H1 (cell line): ENCODE data around the gene MAPK8IP2. TPM values are rescaled to one million over a fixed set of nuclear protein-coding genes. Genes with fewer than 3 reads are reported as not detected.

Source experiments
- CTCF ChIA-PET: fragments of 300-600 bp; sonication (Branson Sonifier 250); formaldehyde crosslinking; loops from one replicate; lab custom pipeline; 2021; ENCODE audit not compliant: partially characterized antibody; lab: Charles Lee
- POLR2A ChIA-PET: fragments of 300-600 bp; sonication (Branson Sonifier 250); formaldehyde crosslinking; loops from one replicate; lab custom pipeline; 2021; ENCODE audit warnings: inconsistent platforms; ENCODE audit not compliant: partially characterized antibody; lab: Charles Lee
- DNase-seq, 2 experiments: peaks; one replicate each; pipeline versions ENCODE4 v3.0.0 to v3.0.0-alpha.2; 2010 to 2022; ENCODE audit warnings: low spot score in 2 of 2, low read depth in 1 of 2, mixed read lengths in 1 of 2
- FAIRE-seq: peaks from 2 replicates; lab custom pipeline; 2011; peaks lifted over from hg19 to GRCh38; lab: Jason Lieb, UNC
- H2AFZ ChIP-seq: 2 replicates; pipeline ENCODE4 v1.8.1; 2012; ENCODE audit warnings: low read length, inconsistent platforms
- H2AK5ac ChIP-seq: 2 replicates; pipeline ENCODE4 v1.6.1; 2013; ENCODE audit warnings: low read depth, low read length
- H2BK120ac ChIP-seq: replicated peaks from 2 replicates; pipeline ENCODE3; 2013; ENCODE audit warnings: low read depth, low read length, inconsistent platforms
- H2BK12ac ChIP-seq: 2 replicates; pipeline ENCODE4 v1.6.1; 2013; ENCODE audit warnings: low read depth, low read length
- H2BK15ac ChIP-seq: 2 replicates; pipeline ENCODE4 v1.6.1; 2013; ENCODE audit warnings: low read length
- H2BK20ac ChIP-seq: 2 replicates; pipeline ENCODE4 v1.6.1; 2013; ENCODE audit warnings: low read length
- H2BK5ac ChIP-seq: 2 replicates; pipeline ENCODE4 v1.6.1; 2013; ENCODE audit warnings: low read depth, low read length
- H3K14ac ChIP-seq: 2 replicates; pipeline ENCODE4 v1.6.1; 2013; ENCODE audit warnings: inconsistent platforms; ENCODE audit not compliant: insufficient read length
- H3K18ac ChIP-seq: 2 replicates; pipeline ENCODE4 v1.6.1; 2013; ENCODE audit warnings: low read length; ENCODE audit errors: extremely low read depth
- H3K23ac ChIP-seq: 2 replicates; pipeline ENCODE4 v1.6.1; 2013; ENCODE audit warnings: inconsistent platforms; ENCODE audit not compliant: insufficient read length
- H3K23me2 ChIP-seq: 2 replicates; pipeline ENCODE4 v1.6.1; 2013; ENCODE audit warnings: low read depth, low read length
- H3K27ac ChIP-seq: 2 replicates; pipeline ENCODE4 v1.6.1; 2011; ENCODE audit warnings: low read depth, low read length, inconsistent platforms
- H3K27me3 ChIP-seq, 4 experiments: replicated peaks in 1 of 4; 1 replicate in 1 of 4; 2 replicates in 3 of 4; pipeline versions ENCODE4 v1.6.1 to v1.8.1; 2011 to 2013; ENCODE audit warnings: low read length in 3 of 4, mild to moderate bottlenecking in 3 of 4, inconsistent platforms in 2 of 4, mixed read lengths in 2 of 4, moderate library complexity in 1 of 4; ENCODE audit not compliant: control insufficient read depth in 3 of 4, insufficient read depth in 3 of 4; ENCODE audit errors: extremely low read depth in 1 of 4
- H3K36me3 ChIP-seq, 4 experiments: 2 replicates each; pipeline versions ENCODE4 v1.6.1 to v1.8.1; 2011 to 2013; ENCODE audit warnings: mild to moderate bottlenecking in 4 of 4, low read length in 3 of 4, moderate library complexity in 2 of 4, control low read depth in 1 of 4, inconsistent platforms in 1 of 4; ENCODE audit not compliant: insufficient read depth in 4 of 4, control insufficient read depth in 2 of 4
- H3K4ac ChIP-seq: replicated peaks from 2 replicates; pipeline ENCODE3; 2013; ENCODE audit warnings: low read length, low read depth, mixed read lengths, inconsistent platforms; ENCODE audit not compliant: insufficient read length
- H3K4me1 ChIP-seq, 4 experiments: replicated peaks in 1 of 4; 1 replicate in 1 of 4; 2 replicates in 3 of 4; pipeline versions ENCODE4 v1.6.1 to v1.8.1; 2011 to 2013; ENCODE audit warnings: low read length in 3 of 4, inconsistent platforms in 2 of 4, mixed read lengths in 1 of 4; ENCODE audit not compliant: insufficient read depth in 4 of 4, control insufficient read depth in 3 of 4
- H3K4me2 ChIP-seq, 2 experiments: 2 replicates each; pipeline versions ENCODE4 v1.6.1 to v1.8.1; 2011 to 2013; ENCODE audit warnings: low read depth in 2 of 2, low read length in 2 of 2, control low read depth in 1 of 2, inconsistent platforms in 1 of 2, mild to moderate bottlenecking in 1 of 2; ENCODE audit not compliant: insufficient read depth in 1 of 2
- H3K4me3 ChIP-seq, 4 experiments: fragments of 200-600, 300-600 bp in 1 of 4; sonication (generic), shearing (Covaris generic), sonication (Bioruptor Twin) in 1 of 4; 2 replicates each; pipeline versions ENCODE4 v1.5.1 to v1.8.1; 2011 to 2016; ENCODE audit warnings: low read length in 4 of 4, low read depth in 3 of 4, control low read depth in 2 of 4, inconsistent platforms in 2 of 4, mild to moderate bottlenecking in 2 of 4, mixed read lengths in 1 of 4, moderate library complexity in 1 of 4; ENCODE audit not compliant: insufficient read depth in 2 of 4; ENCODE audit errors: extremely low read depth in 1 of 4
- H3K56ac ChIP-seq: replicated peaks from 2 replicates; pipeline ENCODE3; 2013; ENCODE audit warnings: low read depth, mild to moderate bottlenecking, mixed read lengths, low read length, inconsistent platforms; ENCODE audit not compliant: insufficient read length
- H3K79me1 ChIP-seq: 2 replicates; pipeline ENCODE4 v1.6.1; 2013; ENCODE audit warnings: low read depth, low read length, control low read depth
- H3K79me2 ChIP-seq, 2 experiments: 2 replicates each; pipeline versions ENCODE4 v1.6.1 to v1.8.1; 2012 to 2013; ENCODE audit warnings: low read length in 2 of 2, mild to moderate bottlenecking in 2 of 2, inconsistent platforms in 1 of 2; ENCODE audit not compliant: insufficient read depth in 2 of 2, control insufficient read depth in 1 of 2
- H3K9ac ChIP-seq, 4 experiments: replicated peaks in 1 of 4; 1 replicate in 1 of 4; 2 replicates in 3 of 4; pipeline versions ENCODE4 v1.6.1 to v1.8.1; 2011 to 2013; ENCODE audit warnings: low read depth in 3 of 4, low read length in 3 of 4, control low read depth in 2 of 4, mild to moderate bottlenecking in 2 of 4, moderate library complexity in 2 of 4, inconsistent platforms in 1 of 4; ENCODE audit errors: extremely low read depth in 1 of 4
- H3K9me3 ChIP-seq, 2 experiments: 2 replicates each; pipeline versions ENCODE4 v1.6.1 to v1.8.1; 2012 to 2013; ENCODE audit warnings: mild to moderate bottlenecking in 2 of 2, moderate library complexity in 2 of 2, control low read depth in 1 of 2, inconsistent platforms in 1 of 2, low read depth in 1 of 2, low read length in 1 of 2, mixed read lengths in 1 of 2; ENCODE audit not compliant: insufficient read depth in 2 of 2
- H4K20me1 ChIP-seq, 2 experiments: replicated peaks in 1 of 2; 2 replicates each; pipeline versions ENCODE3 to v1.8.1; 2011 to 2013; ENCODE audit warnings: inconsistent platforms in 2 of 2, low read length in 2 of 2, mild to moderate bottlenecking in 1 of 2; ENCODE audit not compliant: insufficient read depth in 2 of 2, control insufficient read depth in 1 of 2
- H4K5ac ChIP-seq: 2 replicates; pipeline ENCODE4 v1.6.1; 2013; ENCODE audit warnings: low read length, low read depth, mixed read lengths, inconsistent platforms; ENCODE audit not compliant: insufficient read length
- H4K8ac ChIP-seq: 2 replicates; pipeline ENCODE4 v1.8.0; 2013; ENCODE audit warnings: mild to moderate bottlenecking, moderate library complexity, low read length, inconsistent platforms; ENCODE audit not compliant: insufficient read depth; ENCODE audit errors: extremely low read depth
- H4K91ac ChIP-seq: replicated peaks from 2 replicates; pipeline ENCODE3; 2013; ENCODE audit warnings: low read length, mixed read lengths, inconsistent platforms; ENCODE audit not compliant: insufficient read length
- BRCA1 ChIP-seq: IDR thresholded peaks from 2 replicates; pipeline ENCODE4 v1.6.1; 2012; ENCODE audit warnings: low read depth, low read length, improper control_type of control experiment
- FOSL1 ChIP-seq: IDR thresholded peaks from 2 replicates; pipeline ENCODE4 v1.6.1; 2011; ENCODE audit warnings: mild to moderate bottlenecking, low read depth, low read length, moderate library complexity; ENCODE audit not compliant: insufficient read depth
- HDAC6 ChIP-seq: IDR thresholded peaks from one replicate; pipeline ENCODE4 v1.7.1; 2012; ENCODE audit warnings: low read depth, mild to moderate bottlenecking, inconsistent platforms, low read length, moderate library complexity
- JUN ChIP-seq: IDR thresholded peaks from 2 replicates; pipeline ENCODE4 v1.6.1; 2011; ENCODE audit warnings: low read depth, mild to moderate bottlenecking, improper control_type of control experiment, low read length
- KDM5A ChIP-seq: fragments of 200-600 bp; IDR thresholded peaks from 2 replicates; pipeline ENCODE4 v1.7.1; 2012; ENCODE audit warnings: mild to moderate bottlenecking, low read length, inconsistent platforms, mixed read lengths
- NRF1 ChIP-seq: IDR thresholded peaks from 2 replicates; pipeline ENCODE4 v1.6.1; 2011; ENCODE audit warnings: mild to moderate bottlenecking, low read depth, low read length, improper control_type of control experiment
- POLR2AphosphoS5 ChIP-seq: IDR thresholded peaks from 2 replicates; pipeline ENCODE4 v1.6.1; 2011; ENCODE audit warnings: low read depth, low read length
- WGBS, 2 experiments: shearing (Covaris generic) in 1 of 2; methylation state at CpG; one replicate each; pipeline versions ENCODE4 v1.1.6 to v1.1.7; 2013 to 2015; ENCODE audit warnings: low lambda C conversion rate in 2 of 2, mixed read lengths in 2 of 2, inconsistent platforms in 1 of 2, low coverage in 1 of 2, missing lambda C conversion rate in 1 of 2; ENCODE audit not compliant: insufficient replicate concordance in 2 of 2, insufficient coverage in 1 of 2, insufficient read length in 1 of 2; ENCODE audit errors: extremely low coverage in 1 of 2, missing lambda C conversion rate in 1 of 2; 5-methylcytosine and 5-hydroxymethylcytosine counted together
- polyA plus RNA-seq, 7 experiments: library from polyadenylated mRNA; depleted of rRNA in 3 of 7; stranded (reverse) in 5 of 7; unstranded in 2 of 7; fragments of >200 nt in 5 of 7; fragments of 200-250 nt in 2 of 7; gene quantifications; 1 replicate in 5 of 7; 2 replicates in 1 of 7; 4 replicates in 1 of 7; pipeline versions ENCODE4 v1.2.1 to v1.2.3, GENCODE V29; 2011 to 2013; ENCODE audit warnings: missing spikeins in 2 of 7, mixed read lengths in 2 of 7
- total RNA-seq: library from RNA; stranded (reverse); fragmentation: NEBNext Ultra II Directional; extraction: Animal tissue kit (Norgen Biotek cat#: 25700); gene quantifications from 2 replicates; pipeline ENCODE4 v1.2.1, GENCODE V29; 2021

Gene MAPK8IP2
- total and polyA plus RNA-seq, 2 of the 8 experiments (the other 6 are each of a cell fraction or from before 2014, with no cell fraction given) = 1.5 to 5.5 TPM

- H2AK5ac ChIP-seq = no peak overlapping the region
- no peak overlapping the region for H3K14ac ChIP-seq
- no peak overlapping the region for H3K4me3 ChIP-seq
- H3K4me2 ChIP-seq = no peak overlapping the region
- no peak overlapping the region for H4K5ac ChIP-seq
- no peak overlapping the region for H3K4ac ChIP-seq
- peaks cover under 1% of the 10 kb centered on the region for H3K79me1 ChIP-seq
- DNase-seq (no peak), FAIRE-seq (no peak)
- no peak overlapping the region for H3K18ac ChIP-seq
- H4K8ac ChIP-seq = no peak overlapping the region
- H3K23me2 ChIP-seq = peaks cover 2% of the 10 kb centered on the region; the same call in 1 of the 2 replicates
- peak overlapping the region in 1 of 4 experiments; percentile 42; a peak in 1 of 7 replicates for H3K9ac ChIP-seq
- H2BK5ac ChIP-seq = no peak overlapping the region
- H4K91ac ChIP-seq = no peak overlapping the region
- H2AFZ ChIP-seq = no peak overlapping the region
- peaks cover 0 to 3% (median 2%) of the 10 kb centered on the region in 4 experiments; a peak in 3 of 7 replicates for H3K27me3 ChIP-seq
- CTCF ChIA-PET = interaction anchor here (0.6 to 2.4 kb wide), 6 partner anchors 8 to 130 kb away, joined by 3 to 8 read pairs (median 6); no protein-coding TSS in a partner anchor
- no peaks in the 10 kb centered on the region for H3K36me3 ChIP-seq
- H2BK15ac ChIP-seq = no peak overlapping the region
- H4K20me1 ChIP-seq = peaks cover 0 to 3% of the 10 kb centered on the region in 2 experiments
- no peak overlapping the region for H2BK20ac ChIP-seq
- no peak overlapping the region for H2BK12ac ChIP-seq
- TF ChIP-seq POLR2AphosphoS5 (no peak), BRCA1 (no peak), JUN (no peak), KDM5A (no peak), NRF1 (no peak), FOSL1 (no peak), HDAC6 (no peak)
- peaks cover 0 to 2% (median under 1%) of the 10 kb centered on the region in 4 experiments; a peak in 5 of 7 replicates for H3K4me1 ChIP-seq
- H3K56ac ChIP-seq = no peak overlapping the region
- POLR2A ChIA-PET = interaction anchor here (1.4 kb wide), 1 partner anchor 8 kb away, joined by 4 read pairs; no protein-coding TSS in a partner anchor
- no peaks in the 10 kb centered on the region for H3K79me2 ChIP-seq
- H3K27ac ChIP-seq = no peak overlapping the region
- no peaks in the 10 kb centered on the region for H3K9me3 ChIP-seq
- H3K23ac ChIP-seq = no peak overlapping the region
- 92% methylated on average over 11 of the region's 11 CpGs; no CpG with 5 or more reads in 1 of the 2 experiments for WGBS, 2 experiments
- no peak overlapping the region for H2BK120ac ChIP-seq
Observed at GRCh38 chr22:50633771-50634170, 33.2 kb downstream of the MAPK8IP2 start.
